ENCODE data around the gene SCAF4.
"Not testable (repeated sequence)": the region's sequence is repeated elsewhere in the genome, so short reads cannot be mapped to it uniquely, and the experiment has no call there.

Gene SCAF4

DNA sequence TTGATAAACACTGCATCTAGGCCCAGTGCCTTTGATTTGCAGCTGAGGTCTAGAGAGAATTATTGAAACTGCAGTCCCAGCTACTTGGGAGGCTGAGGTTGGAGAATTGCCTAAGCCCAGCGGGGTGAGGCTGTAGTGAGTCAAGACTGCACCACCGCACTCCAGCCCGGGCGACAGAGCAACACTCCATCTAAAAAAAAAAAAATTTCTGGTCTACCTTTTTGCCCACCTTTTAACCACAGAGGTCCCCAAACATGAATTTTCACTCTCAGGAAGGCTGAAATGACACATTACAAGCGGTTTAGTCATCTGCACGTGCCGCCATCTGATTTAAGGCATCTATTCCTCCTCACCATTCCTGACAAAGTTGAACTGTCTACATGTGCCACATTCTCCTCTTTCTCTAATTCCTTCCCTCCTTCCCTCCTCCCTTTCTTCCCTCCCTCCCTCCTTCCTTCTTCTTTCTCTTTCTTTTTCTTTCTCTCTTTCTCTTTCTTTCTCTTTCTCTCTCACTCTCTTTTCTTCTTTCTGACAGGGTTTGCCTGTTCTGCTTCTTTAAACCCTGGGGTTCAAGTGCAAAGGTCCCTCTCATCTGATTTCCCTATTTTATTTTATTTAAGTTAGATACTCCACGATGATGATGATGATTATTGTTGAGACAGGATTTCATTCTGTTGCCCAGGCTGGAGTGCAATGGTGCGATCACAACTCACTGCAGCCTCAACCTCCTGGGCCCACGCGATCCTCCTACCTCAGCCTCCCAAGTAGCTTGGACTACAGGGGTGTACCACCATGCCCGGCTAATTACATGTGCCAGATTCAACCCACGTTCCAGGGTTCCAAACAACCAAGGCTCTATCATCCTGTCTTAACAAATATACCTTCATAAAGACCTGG is 75.5 kb downstream of the SCAF4 start:
- TF ChIP-seq, protein P1, sequence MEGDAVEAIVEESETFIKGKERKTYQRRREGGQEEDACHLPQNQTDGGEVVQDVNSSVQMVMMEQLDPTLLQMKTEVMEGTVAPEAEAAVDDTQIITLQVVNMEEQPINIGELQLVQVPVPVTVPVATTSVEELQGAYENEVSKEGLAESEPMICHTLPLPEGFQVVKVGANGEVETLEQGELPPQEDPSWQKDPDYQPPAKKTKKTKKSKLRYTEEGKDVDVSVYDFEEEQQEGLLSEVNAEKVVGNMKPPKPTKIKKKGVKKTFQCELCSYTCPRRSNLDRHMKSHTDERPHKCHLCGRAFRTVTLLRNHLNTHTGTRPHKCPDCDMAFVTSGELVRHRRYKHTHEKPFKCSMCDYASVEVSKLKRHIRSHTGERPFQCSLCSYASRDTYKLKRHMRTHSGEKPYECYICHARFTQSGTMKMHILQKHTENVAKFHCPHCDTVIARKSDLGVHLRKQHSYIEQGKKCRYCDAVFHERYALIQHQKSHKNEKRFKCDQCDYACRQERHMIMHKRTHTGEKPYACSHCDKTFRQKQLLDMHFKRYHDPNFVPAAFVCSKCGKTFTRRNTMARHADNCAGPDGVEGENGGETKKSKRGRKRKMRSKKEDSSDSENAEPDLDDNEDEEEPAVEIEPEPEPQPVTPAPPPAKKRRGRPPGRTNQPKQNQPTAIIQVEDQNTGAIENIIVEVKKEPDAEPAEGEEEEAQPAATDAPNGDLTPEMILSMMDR (conservative IDR thresholded peaks at IDR 0.05; ENCODE audit: low read length): no peak
- TF ChIP-seq EZH2phosphoT487 (IDR thresholded peaks at IDR 0.05; ENCODE audit: borderline replicate concordance): no peak
- Histone ChIP-seq H4K20me1 (ENCODE audit: insufficient read depth, low read length, poor library complexity, severe bottlenecking) (peaks cover 13% of the 10 kb centered on the region), H3K36me3 (ENCODE audit: insufficient read depth, low read length) (no peaks in the 10 kb centered on the region), H3F3A (ENCODE audit: low read depth) (no peaks in the 10 kb centered on the region), H2AFZ (ENCODE audit: low read length) (no peak overlapping the region), H3K4me1 (ENCODE audit: insufficient read depth, low read length, poor library complexity, severe bottlenecking) (peaks cover 33% of the 10 kb centered on the region), H3K9me2 (replicated peaks; ENCODE audit: low read depth, low read length) (no peaks in the 10 kb centered on the region), H3K4me3 (ENCODE audit: low read length, poor library complexity, severe bottlenecking) (no peak overlapping the region), H3K4me2 (ENCODE audit: low read depth, low read length, poor library complexity, severe bottlenecking) (peak overlapping the region; percentile 65), H3K9me3 (ENCODE audit: insufficient read depth, low read depth, low read length) (no peaks in the 10 kb centered on the region), H3K9ac (ENCODE audit: low read depth, low read length, poor library complexity, severe bottlenecking) (no peak overlapping the region), H3K27me3 (ENCODE audit: insufficient read depth, low read length, poor library complexity, severe bottlenecking) (no peaks in the 10 kb centered on the region), H3K79me2 (ENCODE audit: insufficient read depth, low read length) (peaks cover 19% of the 10 kb centered on the region)

DNA sequence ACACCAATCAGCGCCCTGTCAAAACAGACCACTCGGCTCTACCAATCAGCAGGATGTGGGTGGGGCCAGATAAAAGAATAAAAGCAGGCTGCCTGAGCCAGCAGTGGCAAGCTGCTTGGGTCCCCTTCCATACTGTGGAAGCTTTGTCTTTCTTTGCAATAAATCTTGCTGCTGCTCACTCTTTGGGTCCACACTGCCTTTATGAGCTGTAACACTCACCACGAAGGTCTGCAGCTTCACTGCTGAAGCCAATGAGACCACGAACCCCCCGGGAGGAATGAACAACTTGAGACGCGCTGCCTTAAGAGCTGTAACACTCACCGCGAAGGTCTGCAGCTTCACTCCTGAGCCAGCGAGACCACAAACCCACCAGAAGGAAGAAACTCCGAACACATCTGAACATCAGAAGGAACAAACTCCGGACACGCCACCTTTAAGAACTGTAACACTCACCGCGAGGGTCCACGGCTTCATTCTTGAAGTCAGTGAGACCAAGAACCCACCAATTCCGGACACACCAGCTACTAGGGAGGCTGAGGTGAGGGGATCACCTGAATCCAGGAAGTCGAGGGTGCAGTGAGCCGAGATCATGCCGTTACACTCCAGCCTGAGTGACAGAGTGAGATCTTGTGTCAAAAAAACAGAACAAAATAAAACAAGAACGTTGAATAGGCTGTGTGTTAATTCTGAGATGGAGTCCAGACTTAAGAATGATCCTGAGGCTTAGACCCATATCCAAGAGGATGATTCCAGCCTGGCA is 76.9 kb downstream of the SCAF4 start:
- H3K4me3 ChIP-seq (ENCODE audit: low read length, poor library complexity, severe bottlenecking): peak overlapping the region; percentile 61
- peak overlapping the region; percentile 65 for H3K4me2 ChIP-seq (ENCODE audit: low read depth, low read length, poor library complexity, severe bottlenecking)
- H3K9me3 ChIP-seq (ENCODE audit: insufficient read depth, low read depth, low read length); H3K9me2 ChIP-seq (replicated peaks; ENCODE audit: low read depth, low read length); H3K36me3 ChIP-seq (ENCODE audit: insufficient read depth, low read length); H4K20me1 ChIP-seq (ENCODE audit: insufficient read depth, low read length, poor library complexity, severe bottlenecking); H3K27me3 ChIP-seq (ENCODE audit: insufficient read depth, low read length, poor library complexity, severe bottlenecking); H3K79me2 ChIP-seq (ENCODE audit: insufficient read depth, low read length); H3F3A ChIP-seq (ENCODE audit: low read depth): not testable (repeated sequence)
- H3K4me1 ChIP-seq (ENCODE audit: insufficient read depth, low read length, poor library complexity, severe bottlenecking): peaks cover 22% of the 10 kb centered on the region
- peak overlapping the region; percentile 65 for H3K9ac ChIP-seq (ENCODE audit: low read depth, low read length, poor library complexity, severe bottlenecking)
- H2AFZ ChIP-seq (ENCODE audit: low read length): peak overlapping the region; percentile 50; the same call in 1 of the 2 replicates

DNA sequence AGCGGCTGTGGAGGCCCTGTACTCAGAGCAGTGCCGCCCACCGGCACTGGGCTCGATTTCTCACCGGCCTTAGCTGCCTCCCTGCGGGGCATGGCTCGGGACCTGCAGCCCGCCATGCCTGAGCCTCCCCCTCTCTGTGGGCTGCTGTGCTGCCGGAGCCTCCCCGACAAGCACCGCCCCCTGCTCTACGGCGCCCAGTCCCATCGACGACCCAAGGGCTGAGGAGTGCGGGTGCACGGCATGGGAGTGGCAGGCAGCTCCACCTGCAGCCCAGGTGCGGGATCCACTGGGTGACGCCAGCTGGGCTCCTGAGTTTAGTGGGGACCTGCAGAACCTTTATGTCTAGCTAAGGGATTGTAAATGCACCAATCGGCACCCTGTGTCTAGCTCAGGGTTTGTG is 77.6 kb downstream of the SCAF4 start:
- no peaks in the 10 kb centered on the region for H4K20me1 ChIP-seq (ENCODE audit: insufficient read depth, low read length, poor library complexity, severe bottlenecking)
- H3K27me3 ChIP-seq (ENCODE audit: insufficient read depth, low read length, poor library complexity, severe bottlenecking): no peaks in the 10 kb centered on the region
- no peak overlapping the region for H2AFZ ChIP-seq (ENCODE audit: low read length)
- no peaks in the 10 kb centered on the region for H3K9me3 ChIP-seq (ENCODE audit: insufficient read depth, low read depth, low read length)
- H3K4me3 ChIP-seq (ENCODE audit: low read length, poor library complexity, severe bottlenecking): no peak overlapping the region
- H3K9ac ChIP-seq (ENCODE audit: low read depth, low read length, poor library complexity, severe bottlenecking): no peak overlapping the region
- no peaks in the 10 kb centered on the region for H3F3A ChIP-seq (ENCODE audit: low read depth)
- peaks cover 22% of the 10 kb centered on the region for H3K4me1 ChIP-seq (ENCODE audit: insufficient read depth, low read length, poor library complexity, severe bottlenecking)
- no peaks in the 10 kb centered on the region for H3K36me3 ChIP-seq (ENCODE audit: insufficient read depth, low read length)
- no peaks in the 10 kb centered on the region for H3K9me2 ChIP-seq (replicated peaks; ENCODE audit: low read depth, low read length)
- TF ChIP-seq, protein P1 (conservative IDR thresholded peaks at IDR 0.05; ENCODE audit: low read length): no peak
- TF ChIP-seq EZH2phosphoT487 (IDR thresholded peaks at IDR 0.05; ENCODE audit: borderline replicate concordance): no peak
- H3K4me2 ChIP-seq (ENCODE audit: low read depth, low read length, poor library complexity, severe bottlenecking): peak overlapping the region; percentile 18
- no peaks in the 10 kb centered on the region for H3K79me2 ChIP-seq (ENCODE audit: insufficient read depth, low read length)

DNA sequence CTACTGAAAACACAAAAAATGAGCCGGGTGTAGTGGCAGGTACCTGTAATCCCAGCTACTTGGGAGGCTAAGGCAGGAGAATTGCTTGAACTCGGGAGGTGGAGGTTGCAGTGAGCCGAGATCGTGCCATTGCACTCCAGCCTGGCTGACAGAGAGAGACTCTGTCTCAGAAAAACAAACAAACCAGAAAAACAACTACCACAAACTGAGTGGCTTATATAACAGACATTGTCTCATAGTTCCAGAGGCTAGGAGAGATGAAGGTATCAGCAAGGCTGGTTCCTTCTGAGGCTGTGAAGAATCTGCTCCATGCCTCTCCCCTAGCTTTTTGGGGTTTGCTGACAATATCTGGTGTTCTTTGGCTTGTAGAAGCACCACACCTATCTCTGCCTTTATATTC is 80.4 kb downstream of the SCAF4 start:
- not testable (repeated sequence) for H3F3A ChIP-seq (ENCODE audit: low read depth); H3K4me2 ChIP-seq (ENCODE audit: low read depth, low read length, poor library complexity, severe bottlenecking); H2AFZ ChIP-seq (ENCODE audit: low read length); H3K36me3 ChIP-seq (ENCODE audit: insufficient read depth, low read length); H3K9me3 ChIP-seq (ENCODE audit: insufficient read depth, low read depth, low read length); H3K79me2 ChIP-seq (ENCODE audit: insufficient read depth, low read length); H3K27me3 ChIP-seq (ENCODE audit: insufficient read depth, low read length, poor library complexity, severe bottlenecking); H3K9ac ChIP-seq (ENCODE audit: low read depth, low read length, poor library complexity, severe bottlenecking); H3K4me3 ChIP-seq (ENCODE audit: low read length, poor library complexity, severe bottlenecking); H3K9me2 ChIP-seq (replicated peaks; ENCODE audit: low read depth, low read length); H4K20me1 ChIP-seq (ENCODE audit: insufficient read depth, low read length, poor library complexity, severe bottlenecking)
- peaks cover 14% of the 10 kb centered on the region for H3K4me1 ChIP-seq (ENCODE audit: insufficient read depth, low read length, poor library complexity, severe bottlenecking)

All from Loucy (cell line).